PC-9 (cell line): ENCODE results near the gene GAB2. TPM values are rescaled to one million over a fixed set of nuclear protein-coding genes. Genes with fewer than 3 reads are reported as not detected.
A peak's percentile ranks its signal among the peaks of the same experiment; 100 is the strongest.

Experiments used
- BruUV-seq: library from RNA; stranded (reverse); fragments of 400-500 nt; replicated peaks from 2 replicates; lab custom pipeline; 2021; lab: Mats Ljungman, UMichigan
- CTCF ChIA-PET: fragments of 300-600 bp; sonication (Branson Sonifier 250); formaldehyde crosslinking; loops from one replicate; lab custom pipeline; 2022; ENCODE audit warnings: antibody characterized with exemption; lab: Charles Lee
- POLR2A ChIA-PET: fragments of 300-600 bp; sonication (Branson Sonifier 250); formaldehyde crosslinking; loops from one replicate; lab custom pipeline; 2022; ENCODE audit warnings: antibody characterized with exemption; ENCODE audit not compliant: unreplicated experiment; lab: Charles Lee
- DNase-seq, 2 experiments: peaks; one replicate each; pipeline versions ENCODE4 v3.0.0 to v3.0.0-alpha.2; 2015 to 2022; ENCODE audit warnings: mixed read lengths in 1 of 2
- H2AFZ ChIP-seq: fragments of 200-600 bp; sonication (generic); 2 replicates; pipeline ENCODE4 v1.8.1; 2017; ENCODE audit warnings: antibody characterized with exemption
- H3F3A ChIP-seq: fragments of 200-600 bp; sonication (generic); 2 replicates; pipeline ENCODE4 v1.8.1; 2017; ENCODE audit warnings: antibody characterized with exemption, mild to moderate bottlenecking, low read depth; ENCODE audit not compliant: insufficient read depth
- H3K27ac ChIP-seq: fragments of 200-600 bp; sonication (generic); 2 replicates; pipeline ENCODE4 v1.6.1; 2016; ENCODE audit warnings: mixed run types
- H3K27me3 ChIP-seq: fragments of 200-600 bp; sonication (generic); 2 replicates; pipeline ENCODE4 v1.6.1; 2016; ENCODE audit warnings: low read depth, mixed run types; ENCODE audit not compliant: insufficient read depth
- H3K36me3 ChIP-seq: fragments of 200-600 bp; sonication (generic); 2 replicates; pipeline ENCODE4 v1.6.1; 2016; ENCODE audit warnings: low read depth, mixed run types
- H3K4me1 ChIP-seq: fragments of 200-600 bp; sonication (generic); replicated peaks from 2 replicates; pipeline ENCODE4 v1.6.1; 2016; ENCODE audit warnings: mixed run types; ENCODE audit not compliant: insufficient read depth
- H3K4me2 ChIP-seq: fragments of 200-600 bp; sonication (generic); 2 replicates; pipeline ENCODE4 v1.6.1; 2017; ENCODE audit warnings: mixed run types
- H3K4me3 ChIP-seq: fragments of 200-600 bp; sonication (generic); 2 replicates; pipeline ENCODE4 v1.6.1; 2016; ENCODE audit warnings: mixed run types
- H3K79me2 ChIP-seq: fragments of 200-600 bp; sonication (generic); 2 replicates; pipeline ENCODE4 v1.6.1; 2017; ENCODE audit warnings: low read depth, mixed run types
- H3K9me2 ChIP-seq: fragments of 200-600 bp; sonication (generic); 2 replicates; pipeline ENCODE4 v1.8.1; 2017; ENCODE audit warnings: mild to moderate bottlenecking; ENCODE audit not compliant: insufficient read depth
- H3K9me3 ChIP-seq: fragments of 200-600 bp; sonication (generic); 2 replicates; pipeline ENCODE4 v1.8.1; 2016; ENCODE audit warnings: low read depth; ENCODE audit not compliant: insufficient read depth
- H4K20me1 ChIP-seq: fragments of 200-600 bp; sonication (generic); 2 replicates; pipeline ENCODE4 v1.8.1; 2017; ENCODE audit not compliant: insufficient read depth
- CTCF ChIP-seq: fragments of 200-600 bp; sonication (generic); conservative IDR thresholded peaks from 2 replicates; pipeline ENCODE4 v1.6.1; 2017; ENCODE audit warnings: mixed run types, antibody characterized with exemption, mild to moderate bottlenecking, moderate library complexity
- EZH2 ChIP-seq: fragments of 200-600 bp; sonication (generic); IDR thresholded peaks from 2 replicates; pipeline ENCODE4 v1.8.0; 2017; ENCODE audit warnings: antibody characterized with exemption, low read depth
- intact Hi-C: fragments of 100-400 bp; cut with micrococcal nuclease; formaldehyde crosslinking; loops from one replicate; pipeline ENCODE4 v1.10.0; 2022; ENCODE audit not compliant: unreplicated experiment
- total RNA-seq: library from RNA; stranded (reverse); gene quantifications from 2 replicates; pipeline ENCODE4 v1.2.3, GENCODE V29; 2021

The GAB2 gene
- total RNA-seq, 1 experiment from 2014 or later = 17.5 TPM

- peak in 1 of 2 experiments; percentile 87 for DNase-seq
- H3K9me2 ChIP-seq = no peaks in the 10 kb centered on the region
- H3K36me3 ChIP-seq = no peaks in the 10 kb centered on the region
- no peaks in the 10 kb centered on the region for H3K79me2 ChIP-seq
- H3K27ac ChIP-seq = peak overlapping the region; percentile 43; the same call in 1 of the 2 replicates
- H3F3A ChIP-seq = peaks cover 8% of the 10 kb centered on the region
- no TSS peak for BruUV-seq
- H4K20me1 ChIP-seq = no peaks in the 10 kb centered on the region
- CTCF ChIA-PET = no interaction called here
- peak overlapping the region; percentile 17; the same call in 1 of the 2 replicates for H3K4me2 ChIP-seq
- no peaks in the 10 kb centered on the region for H3K27me3 ChIP-seq
- TF ChIP-seq CTCF = no peak
- no peak for TF ChIP-seq EZH2
- POLR2A ChIA-PET = no interaction called here
- no peak overlapping the region for H2AFZ ChIP-seq
- peaks cover 14% of the 10 kb centered on the region for H3K9me3 ChIP-seq
- peaks cover 23% of the 10 kb centered on the region for H3K4me1 ChIP-seq
- H3K4me3 ChIP-seq = no peak overlapping the region
- intact Hi-C loops = loop anchor here (10.0 kb wide), 1 partner anchor 124 kb away; the partner anchor contains the start of gene GAB2
Measured at GRCh38 chr11:78290293-78291176, 127.1 kb downstream of the GAB2 start.

GRCh38 chr11:78289552-78290292, 127.9 kb downstream of the GAB2 start:
- H3K36me3 ChIP-seq = no peaks in the 10 kb centered on the region
- peak overlapping the region; percentile 17; the same call in 1 of the 2 replicates for H3K4me2 ChIP-seq
- no peaks in the 10 kb centered on the region for H4K20me1 ChIP-seq
- H3K27ac ChIP-seq = no peak overlapping the region
- H3K9me3 ChIP-seq = peaks cover 14% of the 10 kb centered on the region
- CTCF ChIA-PET = no interaction called here
- no peak for DNase-seq
- TF ChIP-seq CTCF (no peak), EZH2 (no peak)
- H3K4me1 ChIP-seq = peaks cover 16% of the 10 kb centered on the region
- no peaks in the 10 kb centered on the region for H3K79me2 ChIP-seq
- POLR2A ChIA-PET = interaction anchor here (0.5 to 0.6 kb wide), 2 partner anchors 12 to 1689 kb away, joined by 3 to 5 read pairs; no protein-coding TSS in a partner anchor
- intact Hi-C loops = loop anchor here (10.0 kb wide), 1 partner anchor 125 kb away; the partner anchor contains the start of gene GAB2
- H3K9me2 ChIP-seq = no peaks in the 10 kb centered on the region
- H3F3A ChIP-seq = peaks cover 3% of the 10 kb centered on the region; the same call in 1 of the 2 replicates
- no TSS peak for BruUV-seq
- H3K4me3 ChIP-seq = no peak overlapping the region
- H2AFZ ChIP-seq = no peak overlapping the region
- no peaks in the 10 kb centered on the region for H3K27me3 ChIP-seq

- Histone ChIP-seq H3K27ac (no peak overlapping the region), H4K20me1 (no peaks in the 10 kb centered on the region), H3K4me1 (peaks cover 8% of the 10 kb centered on the region), H3K36me3 (no peaks in the 10 kb centered on the region), H2AFZ (no peak overlapping the region), H3F3A (no peaks in the 10 kb centered on the region), H3K79me2 (no peaks in the 10 kb centered on the region), H3K27me3 (no peaks in the 10 kb centered on the region), H3K9me2 (0 out of 2 replicates have a peak, but pooled peaks cover 6% of the 10 kb centered on the region), H3K4me2 (no peak overlapping the region), H3K4me3 (no peak overlapping the region), H3K9me3 (peaks cover 7% of the 10 kb centered on the region; the same call in 1 of the 2 replicates)
- ChIA-PET POLR2A (no interaction called here), CTCF (no interaction called here)
- intact Hi-C loops = loop anchor here (5.0 kb wide), 1 partner anchor 83 kb away; no protein-coding TSS in a partner anchor
- no peak for DNase-seq
- BruUV-seq = no TSS peak
- TF ChIP-seq CTCF = no peak
- no peak for TF ChIP-seq EZH2
Measured at GRCh38 chr11:78284260-78284659, 133.4 kb downstream of the GAB2 start.
